Cardiac muscle cell (in vitro differentiated cells and primary cell): ENCODE measurements around the gene MAPK1. TPM values are rescaled to one million over a fixed set of nuclear protein-coding genes. Genes with fewer than 3 reads are reported as not detected.
A peak's percentile ranks its signal among the peaks of the same experiment; 100 is the strongest.

Experiments
- DNase-seq, 2 donors: peaks; one replicate each; pipeline versions ENCODE4 v3.0.0 to v3.0.0-alpha.2; 2010 to 2017; ENCODE audit warnings: low read depth in 1 of 2, low spot score in 1 of 2
- H3K27ac ChIP-seq: fragments of 200-600 bp; sonication (generic); 2 replicates; pipeline ENCODE4 v1.5.1; 2016
- H3K27me3 ChIP-seq: fragments of 200-600 bp; sonication (generic); 2 replicates; pipeline ENCODE4 v1.6.0; 2016; ENCODE audit warnings: control low read depth
- H3K36me3 ChIP-seq: fragments of 200-600 bp; sonication (generic); 2 replicates; pipeline ENCODE4 v1.5.1; 2016; ENCODE audit warnings: control low read depth
- H3K4me1 ChIP-seq: fragments of 200-600 bp; sonication (generic); 2 replicates; pipeline ENCODE4 v1.8.1; 2017; ENCODE audit warnings: low read depth, mild to moderate bottlenecking, mixed run types
- H3K4me3 ChIP-seq: fragments of 200-600 bp; sonication (generic); 2 replicates; pipeline ENCODE4 v1.5.1; 2016; ENCODE audit warnings: mild to moderate bottlenecking
- H3K9me3 ChIP-seq: fragments of 200-600 bp; sonication (generic); 2 replicates; pipeline ENCODE4 v1.5.1; 2017; ENCODE audit warnings: low read depth, mild to moderate bottlenecking, control low read depth
- CTCF ChIP-seq: IDR thresholded peaks from 2 replicates; pipeline ENCODE4 v1.5.1; 2012; ENCODE audit warnings: low read depth, mild to moderate bottlenecking, low read length
- polyA plus RNA-seq: library from polyadenylated mRNA; unstranded; fragments of >200 nt; fragmentation: Nextera tagmentation; extraction: Ambion mirVana; gene quantifications from 2 replicates; pipeline ENCODE4 v1.2.1, GENCODE V29; 2016
- total RNA-seq: library from RNA; depleted of rRNA; stranded (reverse); fragments of >200 nt; gene quantifications from 2 replicates; pipeline ENCODE4 v1.2.3, GENCODE V29; 2016

Gene MAPK1
- total and polyA plus RNA-seq, 2 experiments from 2014 or later: 32.7 to 72.1 TPM

DNA sequence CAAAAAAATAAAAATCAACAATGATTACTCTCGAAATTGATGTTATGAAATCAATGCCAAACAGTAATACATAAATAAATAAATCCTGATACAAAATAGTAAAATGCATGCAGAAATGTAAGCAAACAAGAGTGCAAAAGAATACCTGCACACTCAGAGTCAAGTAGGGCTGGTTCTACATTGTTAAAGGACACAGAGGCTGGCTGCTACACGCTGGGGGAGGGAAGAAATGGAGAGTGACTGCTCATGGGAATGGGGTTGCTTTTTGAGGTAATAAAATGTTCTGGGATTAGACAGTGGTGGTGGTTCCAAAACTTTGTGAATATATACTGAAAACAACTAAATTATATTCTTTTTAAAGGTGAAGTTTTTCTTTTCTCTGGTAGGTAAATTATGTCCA is 32.1 kb downstream of the MAPK1 start:
- Histone ChIP-seq H3K4me1 (peaks cover 49% of the 10 kb centered on the region), H3K4me3 (no peak overlapping the region), H3K27me3 (no peaks in the 10 kb centered on the region), H3K27ac (peak overlapping the region; percentile 27), H3K9me3 (no peaks in the 10 kb centered on the region), H3K36me3 (no peaks in the 10 kb centered on the region)
- no peak for DNase-seq
- no peak for TF ChIP-seq CTCF

DNA sequence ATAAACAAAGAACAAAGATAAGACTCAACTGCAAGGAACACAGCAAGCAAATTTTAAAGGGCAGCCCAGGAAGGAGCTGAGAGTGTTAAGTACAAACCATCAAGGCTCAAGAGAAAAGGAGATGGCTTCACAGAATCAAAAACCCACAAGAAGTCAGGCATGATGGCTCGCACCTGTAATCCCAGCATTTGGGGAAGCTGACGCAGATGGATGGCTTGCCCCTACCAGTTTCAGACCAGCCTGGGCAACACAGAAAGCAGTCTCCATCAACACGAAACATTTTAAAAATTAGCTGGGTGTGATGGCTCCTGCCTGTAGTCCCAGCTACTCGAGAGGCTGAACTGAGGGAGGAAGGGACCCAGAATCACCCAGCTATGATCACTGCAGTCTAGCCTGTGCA is 32.6 kb downstream of the MAPK1 start:
- no peak overlapping the region for H3K4me3 ChIP-seq
- TF ChIP-seq CTCF: no peak
- DNase-seq: no peak
- H3K27me3 ChIP-seq: no peaks in the 10 kb centered on the region
- H3K9me3 ChIP-seq: no peaks in the 10 kb centered on the region
- no peaks in the 10 kb centered on the region for H3K36me3 ChIP-seq
- peaks cover 49% of the 10 kb centered on the region for H3K4me1 ChIP-seq
- H3K27ac ChIP-seq: peak overlapping the region; percentile 27

DNA sequence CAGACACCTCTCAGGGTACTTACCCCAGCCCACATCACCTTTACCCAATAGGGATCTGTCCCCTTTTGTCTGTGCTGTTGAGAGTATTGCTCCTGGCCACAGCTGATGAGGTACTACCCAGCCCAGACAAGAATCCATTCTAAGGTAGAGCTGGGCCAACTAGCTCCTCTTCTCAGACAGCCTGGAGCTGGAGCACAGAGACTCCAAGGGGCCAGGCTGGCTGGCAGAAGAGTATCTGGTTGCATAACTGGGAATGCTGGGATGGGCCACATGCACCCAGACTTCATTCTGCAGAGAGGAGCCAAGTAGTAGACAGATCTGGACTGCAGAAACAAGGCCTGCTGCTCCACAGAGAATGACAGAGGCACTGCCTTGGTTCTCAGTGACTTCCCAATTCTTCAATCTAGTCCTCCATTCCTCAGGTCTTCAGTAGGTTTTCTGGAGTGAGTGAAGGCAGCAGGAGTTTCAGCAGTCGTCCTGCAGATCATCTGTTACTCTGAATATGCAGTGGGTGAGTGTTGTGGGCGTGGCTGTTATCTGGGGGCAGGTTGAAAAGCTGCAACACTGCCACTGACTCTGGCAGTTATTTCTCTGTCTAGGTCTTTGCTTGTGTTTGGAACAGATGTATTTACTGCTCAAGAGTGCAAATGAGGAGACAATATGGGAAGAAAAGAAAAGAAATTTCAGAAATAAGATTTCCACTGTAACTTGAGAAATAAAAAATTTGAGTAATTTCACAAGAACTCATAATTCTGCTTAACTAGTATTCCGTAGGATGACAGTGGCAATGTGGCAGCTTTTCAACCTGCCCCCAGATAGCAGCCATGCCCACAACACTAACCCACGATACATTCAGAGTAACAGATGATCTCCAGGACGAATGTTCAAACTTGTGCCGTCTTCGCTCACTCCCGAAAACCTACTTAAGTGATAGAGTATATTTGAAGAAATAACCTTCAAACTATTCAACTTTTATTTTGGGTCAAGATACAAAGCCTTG is 34.9 kb downstream of the MAPK1 start:
- H3K4me1 ChIP-seq: peaks cover 40% of the 10 kb centered on the region
- no peak overlapping the region for H3K4me3 ChIP-seq
- peak; percentile 24 to 26 for DNase-seq
- no peaks in the 10 kb centered on the region for H3K27me3 ChIP-seq
- no peaks in the 10 kb centered on the region for H3K36me3 ChIP-seq
- no peaks in the 10 kb centered on the region for H3K9me3 ChIP-seq
- no peak for TF ChIP-seq CTCF
- peak overlapping the region; percentile 36 for H3K27ac ChIP-seq

DNA sequence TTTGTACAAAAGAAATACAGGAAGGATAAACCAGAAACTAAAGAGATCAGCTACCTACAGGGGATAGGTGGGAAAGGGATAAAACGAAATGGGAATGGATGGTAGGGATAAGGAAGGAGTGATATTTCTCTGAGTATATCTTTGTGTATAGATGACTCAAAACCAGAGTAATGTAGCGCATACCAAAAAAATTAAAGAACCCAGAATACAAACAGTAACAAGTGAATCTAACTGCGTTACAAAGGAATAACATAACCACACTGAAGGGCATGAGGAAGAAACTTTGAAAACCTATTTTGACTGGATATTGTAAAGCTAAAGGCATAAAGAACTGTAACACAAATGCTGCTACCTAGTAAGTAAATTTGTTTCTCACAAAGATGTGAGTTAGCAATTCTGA is 37.9 kb downstream of the MAPK1 start:
- no peaks in the 10 kb centered on the region for H3K36me3 ChIP-seq
- no peaks in the 10 kb centered on the region for H3K9me3 ChIP-seq
- H3K27me3 ChIP-seq: no peaks in the 10 kb centered on the region
- no peak overlapping the region for H3K27ac ChIP-seq
- H3K4me3 ChIP-seq: no peak overlapping the region
- DNase-seq: no peak
- H3K4me1 ChIP-seq: peaks cover 11% of the 10 kb centered on the region
- no peak for TF ChIP-seq CTCF

DNA sequence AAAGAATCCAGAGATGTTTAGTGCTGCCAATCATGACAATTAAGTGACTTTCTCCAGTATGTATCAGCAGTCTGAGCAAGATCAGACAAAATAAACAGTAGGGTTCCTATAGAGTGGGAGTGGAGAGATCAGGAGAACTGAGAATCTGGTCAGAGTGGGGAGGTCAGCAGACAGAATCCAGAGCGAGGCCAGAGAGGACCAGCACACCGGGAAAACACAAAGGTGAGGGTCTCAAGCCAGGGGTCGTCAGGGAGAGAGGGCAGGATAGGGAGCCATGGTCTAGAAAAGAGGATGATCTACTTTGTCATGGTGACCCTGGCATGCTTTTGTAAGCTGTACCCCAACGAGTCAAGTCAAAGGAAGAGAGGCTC is 39.2 kb downstream of the MAPK1 start:
- no peak for TF ChIP-seq CTCF
- no peaks in the 10 kb centered on the region for H3K36me3 ChIP-seq
- no peak for DNase-seq
- H3K27me3 ChIP-seq: no peaks in the 10 kb centered on the region
- no peak overlapping the region for H3K4me3 ChIP-seq
- H3K9me3 ChIP-seq: no peaks in the 10 kb centered on the region
- peaks cover 11% of the 10 kb centered on the region for H3K4me1 ChIP-seq
- no peak overlapping the region for H3K27ac ChIP-seq
